IPS-NIHi7 (cell line): ENCODE measurements around the gene NUDT9.
"Not testable (repeated sequence)": the region's sequence is repeated elsewhere in the genome, so short reads cannot be mapped to it uniquely, and the experiment has no call there.

ENCODE experiments used
- DNase-seq: peaks from one replicate; pipeline ENCODE4 v3.0.0; 2012; ENCODE audit warnings: mixed read lengths; ENCODE audit errors: extremely low spot score

Gene NUDT9

GRCh38 chr4:87462102-87462501 lies 39.7 kb downstream of the NUDT9 start:
- DNase-seq: no peak

- peak; percentile 26 for DNase-seq
Measured at GRCh38 chr4:87465739-87466366, 43.5 kb downstream of the NUDT9 start.

DNA sequence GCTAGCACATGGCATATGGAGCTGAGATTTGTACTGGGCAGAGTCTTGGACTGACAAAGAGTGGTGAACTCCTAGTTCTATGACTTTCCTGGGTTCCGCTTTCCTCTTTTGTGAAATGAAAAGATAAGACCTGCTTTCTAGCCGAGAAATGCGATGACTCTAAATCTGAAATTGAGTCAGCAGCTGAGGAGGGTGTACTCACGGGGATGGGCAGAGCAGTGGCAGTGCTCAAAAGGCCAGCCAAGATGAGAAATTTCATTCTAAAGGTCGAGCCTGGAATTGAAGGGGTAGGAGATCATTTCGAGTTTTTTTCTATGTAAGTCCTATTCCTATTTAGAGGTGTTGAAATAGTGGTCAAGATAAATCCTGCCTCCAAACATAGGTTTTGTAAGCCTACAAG lies 47.0 kb downstream of the NUDT9 start:
- DNase-seq: no peak

GRCh38 chr4:87476934-87477333 lies 54.6 kb downstream of the NUDT9 start:
- DNase-seq: no peak

- no peak for DNase-seq
Measured at GRCh38 chr4:87478732-87479250, 56.4 kb downstream of the NUDT9 start.

GRCh38 chr4:87481377-87481776 lies 59.0 kb downstream of the NUDT9 start:
- DNase-seq: no peak

DNA sequence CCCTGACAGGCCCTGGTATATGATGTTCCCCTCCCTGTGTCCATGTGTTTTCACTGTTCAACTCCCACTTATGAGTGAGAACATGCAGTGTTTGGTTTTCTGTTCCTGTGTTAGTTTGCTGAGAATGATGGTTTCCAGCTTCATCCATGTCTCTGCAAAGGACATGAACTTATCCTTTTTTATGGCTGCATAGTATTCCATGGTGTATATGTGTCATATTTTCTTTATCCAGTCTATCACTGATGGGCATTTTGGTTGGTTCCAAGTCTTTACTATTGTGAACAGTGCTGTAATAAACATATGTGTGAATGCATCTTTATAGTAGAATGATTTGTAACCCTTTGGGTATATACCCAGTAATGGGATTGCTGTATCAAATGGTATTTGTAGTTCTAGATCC lies 60.9 kb downstream of the NUDT9 start:
- not testable (repeated sequence) for DNase-seq

- not testable (repeated sequence) for DNase-seq
Measured at GRCh38 chr4:87488666-87489065, 66.3 kb downstream of the NUDT9 start.

DNA sequence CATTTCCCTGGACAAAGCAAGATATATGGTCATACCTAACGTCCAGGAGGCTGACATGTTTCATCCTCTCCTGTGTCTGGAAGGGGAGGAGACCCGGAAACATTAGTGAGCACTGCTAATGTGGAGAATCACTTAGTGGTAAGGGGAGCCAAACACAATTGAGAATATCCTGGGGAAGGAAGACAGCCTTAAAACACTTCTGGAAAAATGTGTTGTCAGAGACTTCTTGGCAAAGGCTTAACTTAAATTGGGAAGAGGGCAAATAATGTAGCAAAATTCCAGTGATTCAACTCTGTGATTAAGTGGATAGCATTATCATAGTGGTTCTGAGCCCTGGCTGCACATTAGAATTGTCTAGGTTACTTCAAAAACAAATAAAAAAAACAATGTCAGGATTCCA lies 67.3 kb downstream of the NUDT9 start:
- DNase-seq: no peak

GRCh38 chr4:87490664-87491369 lies 68.4 kb downstream of the NUDT9 start:
- no peak for DNase-seq

DNA sequence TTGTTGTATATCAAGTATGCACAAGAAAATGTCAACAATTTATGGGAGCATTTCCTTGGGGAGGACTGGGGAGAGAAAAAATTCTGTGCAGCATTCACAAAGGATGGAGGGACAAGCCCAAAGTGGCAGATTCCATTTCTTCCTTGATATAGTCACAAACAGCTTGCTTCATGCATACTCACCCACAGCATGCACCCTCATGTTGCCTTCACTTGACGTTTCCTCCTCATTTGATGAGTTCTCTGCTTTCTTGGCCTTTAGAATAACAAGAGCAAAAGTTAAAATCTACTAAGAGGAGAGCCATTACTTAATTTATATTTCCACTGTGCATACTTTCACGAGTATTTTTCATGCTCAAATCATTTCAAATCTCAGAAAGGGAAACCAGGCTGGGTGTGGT lies 69.1 kb downstream of the NUDT9 start:
- DNase-seq: no peak

GRCh38 chr4:87491851-87492250 lies 69.5 kb downstream of the NUDT9 start:
- DNase-seq: not testable (repeated sequence)

DNA sequence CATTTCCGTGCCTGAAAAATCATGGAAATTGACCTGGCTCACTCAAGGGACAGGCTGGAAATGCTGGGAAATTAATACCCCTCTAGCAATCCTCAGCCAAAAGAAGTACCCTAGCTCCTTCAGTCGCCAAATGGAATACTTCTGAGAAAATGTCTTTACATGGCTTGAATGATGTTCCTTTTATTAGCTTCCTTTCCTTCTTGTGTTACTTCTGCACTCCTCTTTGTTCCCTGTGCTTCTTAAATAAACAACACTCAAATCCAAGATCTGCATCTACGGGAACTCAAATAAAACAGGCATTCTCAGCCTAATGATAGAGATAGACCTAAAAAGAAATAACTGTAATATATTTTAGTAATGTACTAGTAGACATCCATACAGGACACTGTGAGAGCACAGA lies 70.7 kb downstream of the NUDT9 start:
- no peak for DNase-seq

DNA sequence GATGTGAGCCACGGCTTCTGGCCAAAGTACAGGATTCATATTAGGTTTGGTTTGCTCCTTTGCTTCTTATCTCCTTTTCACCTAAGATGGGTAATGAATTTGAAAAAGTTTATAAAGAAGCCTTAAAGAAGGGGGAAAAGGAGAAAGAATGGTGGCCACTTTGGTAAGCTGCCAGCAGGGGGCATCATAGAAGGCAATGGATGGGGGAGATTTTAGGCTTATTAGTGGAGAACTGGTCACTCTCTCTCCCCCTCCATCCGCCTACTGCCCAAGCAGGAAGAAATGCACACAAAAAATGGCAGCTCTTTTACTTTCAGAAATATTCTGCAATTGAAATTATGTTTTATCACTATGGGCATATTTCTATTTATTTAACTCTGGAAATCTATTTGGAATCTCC lies 74.8 kb downstream of the NUDT9 start:
- DNase-seq: peak; percentile 37

DNA sequence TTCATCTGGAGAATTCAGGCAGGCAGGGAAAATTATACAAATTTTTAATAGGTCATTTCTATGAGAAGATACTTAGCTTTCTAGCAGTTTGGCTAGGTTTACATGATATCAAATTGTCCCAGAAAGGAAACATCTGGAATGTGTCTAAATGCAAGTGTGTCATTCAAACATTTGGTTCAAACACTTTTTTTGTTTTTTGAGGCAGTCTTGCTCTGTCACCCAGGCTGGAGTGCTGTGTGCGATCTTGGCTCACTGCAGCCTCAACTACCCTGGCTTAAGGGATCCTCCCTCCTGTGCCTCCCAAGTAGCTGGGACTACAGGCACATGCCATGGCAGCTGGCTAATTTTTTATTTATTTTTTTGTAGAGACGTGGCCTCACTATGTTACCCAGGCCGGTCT lies 75.2 kb downstream of the NUDT9 start:
- no peak for DNase-seq

GRCh38 chr4:87498446-87498900 lies 76.1 kb downstream of the NUDT9 start:
- DNase-seq: no peak

DNA sequence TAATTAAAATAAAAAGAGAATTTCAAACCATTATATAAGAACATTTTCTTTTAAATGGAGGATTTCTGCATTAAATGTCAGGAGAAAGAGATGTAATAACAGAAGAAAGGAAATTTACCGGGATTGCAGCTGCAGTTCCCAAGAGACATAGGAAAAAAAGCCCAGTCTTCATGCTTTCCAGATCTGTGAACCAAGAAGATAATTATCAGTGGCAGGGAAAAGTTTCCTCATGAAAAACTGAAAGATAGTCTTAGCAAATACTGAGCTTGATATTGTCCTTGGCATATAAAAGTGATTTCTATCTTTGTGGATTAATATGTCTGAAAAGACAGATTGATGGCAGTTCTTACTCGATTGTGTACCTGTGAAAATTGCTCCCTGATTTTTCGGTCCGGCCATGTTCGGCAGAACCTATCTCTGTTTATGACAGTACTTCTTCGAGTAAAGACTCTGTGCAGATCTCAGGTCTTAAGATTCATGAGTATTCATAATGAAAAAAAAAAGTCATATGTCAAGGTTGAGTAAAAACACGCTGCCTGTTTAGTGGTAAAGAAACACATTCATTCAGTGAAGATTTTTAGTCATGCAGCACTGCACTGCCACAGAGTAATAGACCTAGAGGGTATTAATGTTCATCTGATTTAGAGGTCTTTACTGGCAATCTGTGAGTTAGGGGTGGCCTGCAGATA lies 77.2 kb downstream of the NUDT9 start:
- no peak for DNase-seq

DNA sequence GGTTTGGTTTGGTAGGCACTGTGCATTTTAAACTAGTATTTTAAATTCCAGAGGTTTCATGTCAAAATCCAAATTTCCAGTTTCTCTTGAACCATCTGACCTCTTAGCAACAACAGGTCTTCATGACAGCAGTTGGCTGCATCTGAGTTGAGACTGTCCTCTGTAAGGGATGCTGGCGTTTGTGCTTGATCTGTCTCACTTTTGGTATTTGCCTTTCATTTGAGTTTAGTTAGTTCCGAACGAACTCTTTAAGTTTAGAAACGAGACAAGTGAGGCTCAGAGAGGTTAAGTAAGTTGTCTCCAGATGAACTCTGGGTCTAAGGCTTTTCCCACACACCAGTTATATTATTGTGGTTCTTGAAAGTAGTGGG lies 77.7 kb downstream of the NUDT9 start:
- DNase-seq: no peak

DNA sequence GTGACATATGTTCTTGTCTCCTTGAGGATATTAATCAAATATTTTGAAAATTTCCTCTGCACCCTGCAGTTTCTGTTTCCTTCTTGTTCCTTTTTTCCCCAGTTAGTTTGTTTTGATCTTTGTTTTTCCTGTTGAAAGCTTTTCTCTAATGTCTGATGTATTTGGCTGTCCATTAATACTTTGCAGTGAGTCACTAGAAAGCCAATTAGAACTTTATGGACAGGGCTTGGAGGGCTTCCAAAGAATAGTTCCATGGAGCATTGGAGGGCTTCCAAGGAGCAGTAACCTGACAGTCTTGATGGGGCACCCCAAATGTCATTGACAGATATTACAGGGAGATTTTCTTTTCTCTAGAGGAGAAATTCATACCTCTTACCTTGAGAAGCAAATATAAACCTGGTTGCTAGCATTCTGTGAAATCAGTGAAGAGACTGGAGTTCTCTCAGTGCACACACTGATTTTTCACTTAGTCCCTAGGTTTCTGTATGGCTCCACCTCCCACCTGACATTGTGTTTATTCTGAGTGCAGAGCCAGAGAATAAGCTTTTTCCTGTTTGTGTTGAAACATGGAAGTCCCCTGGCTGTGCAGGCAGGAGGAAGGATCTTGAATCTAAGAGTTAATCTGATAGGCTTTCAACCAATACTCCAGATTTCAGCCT lies 80.3 kb downstream of the NUDT9 start:
- no peak for DNase-seq

DNA sequence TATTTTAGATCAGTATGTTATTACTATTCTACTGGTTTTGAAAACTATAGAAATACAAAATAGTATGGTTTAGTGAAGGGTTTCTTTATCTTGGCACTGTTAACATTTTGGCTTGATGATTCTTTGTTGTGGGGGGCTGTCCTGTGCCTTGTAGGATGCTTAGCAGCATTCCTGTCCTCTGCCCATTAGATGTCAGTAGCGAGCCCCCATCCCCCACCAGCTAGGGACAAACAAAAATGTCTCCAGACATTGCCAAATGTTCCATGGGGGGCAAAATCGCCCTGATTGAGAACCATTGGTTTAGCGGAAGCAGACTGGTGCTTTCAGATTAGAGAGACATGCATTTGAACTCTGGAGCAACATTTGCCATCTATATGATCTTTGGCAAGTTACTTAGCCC lies 83.5 kb downstream of the NUDT9 start:
- DNase-seq: peak; percentile 35

DNA sequence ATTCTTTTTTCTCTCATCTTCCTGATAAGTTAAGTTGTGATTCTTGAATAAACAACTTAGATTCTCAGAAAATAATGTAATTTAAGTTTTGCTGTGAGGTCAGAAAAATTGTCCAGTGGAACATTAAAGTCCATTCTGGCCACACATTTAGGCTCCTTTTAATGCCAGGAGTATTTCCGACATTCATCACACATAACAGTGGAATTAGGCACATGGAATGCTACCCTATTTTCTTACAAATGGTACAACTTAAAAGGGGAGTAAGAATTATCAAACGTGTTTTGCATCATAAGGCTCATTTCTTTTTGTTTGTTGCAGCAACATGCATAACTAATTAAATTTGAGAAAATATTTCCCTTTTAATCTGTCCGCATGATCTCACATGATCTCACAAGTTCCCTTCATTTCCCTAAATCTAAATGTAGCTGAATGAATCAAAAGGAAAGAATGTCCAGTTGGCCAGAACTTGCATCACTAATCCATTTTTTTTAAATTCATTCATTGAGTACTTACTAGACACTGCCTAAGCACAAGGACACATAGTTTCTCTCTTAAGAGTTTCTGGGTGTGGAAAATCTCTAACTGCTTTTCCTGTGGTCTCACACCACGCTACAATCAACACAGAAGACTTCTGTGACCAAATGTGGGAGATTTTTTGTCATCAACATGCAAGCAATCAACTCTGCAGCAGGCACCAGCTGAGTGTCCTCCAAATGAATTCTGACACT lies 84.8 kb downstream of the NUDT9 start:
- no peak for DNase-seq
